Testis (tissue), 2 donors: ENCODE measurements around the gene AMBRA1.

Source experiments
- CTCF ChIP-seq, 3 experiments: fragments of 450-650 bp in 2 of 3; fragments of 200-600 bp in 1 of 3; sonication (generic) in 1 of 3; IDR thresholded peaks; one replicate each; pipeline ENCODE4 v1.5.1; 2016 to 2019; ENCODE audit warnings: antibody characterized with exemption in 3 of 3, mild to moderate bottlenecking in 2 of 3, moderate library complexity in 1 of 3
- POLR2A ChIP-seq: fragments of 450-650 bp; IDR thresholded peaks from one replicate; pipeline ENCODE4 v1.6.1; 2017; ENCODE audit warnings: antibody characterized with exemption, mild to moderate bottlenecking, moderate library complexity

GRCh38 chr11:46348566-46349401 is 245.0 kb downstream of the AMBRA1 start:
- no peak for TF ChIP-seq POLR2A
- TF ChIP-seq CTCF (IDR thresholded peaks at IDR 0.05), result no peak
